Thoracic aorta (tissue), 2 donors: ENCODE measurements around the gene DBNDD2. TPM values are rescaled to one million over a fixed set of nuclear protein-coding genes. Genes with fewer than 3 reads are reported as not detected.

Experiments
- ATAC-seq: fragments of 150-250 bp; one replicate; pipeline ENCODE4 v1.8.0; 2017; ENCODE audit warnings: low read depth; ENCODE audit not compliant: insufficient number of reproducible peaks, low FRiP score
- DNase-seq: peaks from one replicate; pipeline ENCODE4 v3.0.0-alpha.2; 2020; ENCODE audit warnings: low spot score
- H3K27ac ChIP-seq, 2 donors: fragments of 200-600 bp; sonication (generic); 1 replicate in 1 of 2; 2 replicates in 1 of 2; pipeline ENCODE4 v1.5.1; 2016; ENCODE audit warnings: mild to moderate bottlenecking in 2 of 2, moderate library complexity in 2 of 2
- H3K27me3 ChIP-seq: fragments of 200-600 bp; sonication (generic); replicated peaks from 2 replicates; pipeline ENCODE4 v1.6.0; 2016; ENCODE audit warnings: mild to moderate bottlenecking; ENCODE audit not compliant: insufficient read depth
- H3K36me3 ChIP-seq: fragments of 200-600 bp; sonication (generic); one replicate; pipeline ENCODE4 v1.5.1; 2016
- H3K4me1 ChIP-seq, 2 donors: fragments of 200-600 bp; sonication (generic); 1 replicate in 1 of 2; 2 replicates in 1 of 2; pipeline versions ENCODE4 v1.5.1 to v1.6.0; 2016; ENCODE audit warnings: low read depth in 2 of 2, mild to moderate bottlenecking in 1 of 2; ENCODE audit not compliant: control insufficient read depth in 1 of 2
- H3K4me3 ChIP-seq: fragments of 200-600 bp; sonication (generic); 2 replicates; pipeline ENCODE4 v1.5.1; 2016; ENCODE audit warnings: mild to moderate bottlenecking
- H3K9me3 ChIP-seq: fragments of 200-600 bp; sonication (generic); 2 replicates; pipeline ENCODE4 v1.5.1; 2016
- total RNA-seq, 2 donors: library from RNA; depleted of rRNA; stranded (reverse); fragments of >200 nt; gene quantifications; one replicate each; pipeline versions ENCODE4 v1.1.0 to v1.2.3, GENCODE V29; 2016
- TF ChIP-seq, protein P1 (sequence below): fragments of 200-600 bp; sonication (generic); IDR thresholded peaks from one replicate; pipeline ENCODE4 v1.5.1; 2019; ENCODE audit warnings: antibody characterized with exemption

DBNDD2 gene
- total RNA-seq, 2 donors from 2014 or later, result 97.6 to 120 TPM

DNA sequence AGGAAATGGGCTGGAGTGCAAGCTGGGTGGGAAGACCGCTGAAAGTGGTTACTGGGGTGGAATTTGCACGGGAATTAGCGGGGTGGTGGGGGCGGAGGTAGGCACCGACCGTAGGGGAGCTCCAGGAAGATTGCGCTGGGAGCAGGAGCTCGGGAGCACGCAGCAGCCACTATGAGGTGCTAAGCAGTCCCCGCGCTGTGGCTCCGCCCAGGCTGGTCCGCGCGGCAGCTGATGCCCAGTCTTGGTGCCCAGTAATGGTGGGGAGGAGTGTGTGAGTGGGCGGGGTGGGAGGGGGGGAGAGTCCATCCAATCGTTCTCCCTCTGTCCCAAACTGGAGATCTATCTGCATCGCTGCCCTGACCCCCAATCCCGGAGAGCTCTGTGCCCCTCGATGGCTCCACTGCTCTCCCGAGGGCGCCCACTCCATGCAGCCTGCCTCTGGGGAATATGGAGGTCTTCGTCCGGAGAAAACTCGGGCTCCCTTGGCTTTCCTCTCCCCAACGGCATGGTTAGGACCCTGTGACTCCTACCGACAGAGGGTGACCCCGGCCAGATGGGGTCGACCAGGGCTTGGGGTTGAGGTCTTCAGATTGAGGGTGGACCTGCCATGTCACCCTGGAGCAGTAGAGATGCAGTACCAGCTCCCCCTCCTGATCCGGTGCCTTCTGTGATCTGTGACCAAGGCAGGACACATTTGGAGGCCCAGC is 35.3 kb upstream of the DBNDD2 start:
- TF ChIP-seq, protein P1, sequence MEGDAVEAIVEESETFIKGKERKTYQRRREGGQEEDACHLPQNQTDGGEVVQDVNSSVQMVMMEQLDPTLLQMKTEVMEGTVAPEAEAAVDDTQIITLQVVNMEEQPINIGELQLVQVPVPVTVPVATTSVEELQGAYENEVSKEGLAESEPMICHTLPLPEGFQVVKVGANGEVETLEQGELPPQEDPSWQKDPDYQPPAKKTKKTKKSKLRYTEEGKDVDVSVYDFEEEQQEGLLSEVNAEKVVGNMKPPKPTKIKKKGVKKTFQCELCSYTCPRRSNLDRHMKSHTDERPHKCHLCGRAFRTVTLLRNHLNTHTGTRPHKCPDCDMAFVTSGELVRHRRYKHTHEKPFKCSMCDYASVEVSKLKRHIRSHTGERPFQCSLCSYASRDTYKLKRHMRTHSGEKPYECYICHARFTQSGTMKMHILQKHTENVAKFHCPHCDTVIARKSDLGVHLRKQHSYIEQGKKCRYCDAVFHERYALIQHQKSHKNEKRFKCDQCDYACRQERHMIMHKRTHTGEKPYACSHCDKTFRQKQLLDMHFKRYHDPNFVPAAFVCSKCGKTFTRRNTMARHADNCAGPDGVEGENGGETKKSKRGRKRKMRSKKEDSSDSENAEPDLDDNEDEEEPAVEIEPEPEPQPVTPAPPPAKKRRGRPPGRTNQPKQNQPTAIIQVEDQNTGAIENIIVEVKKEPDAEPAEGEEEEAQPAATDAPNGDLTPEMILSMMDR, result no peak
- ATAC-seq, result peak; percentile 47
- Histone ChIP-seq H3K27ac (peak overlapping the region; percentile 75 to 85), H3K27me3 (no peaks in the 10 kb centered on the region), H3K9me3 (no peaks in the 10 kb centered on the region), H3K4me3 (peak overlapping the region; percentile 69), H3K4me1 (peaks cover 4 to 15% of the 10 kb centered on the region in 2 donors), H3K36me3 (peaks cover 6% of the 10 kb centered on the region)
- DNase-seq, result no peak

DNA sequence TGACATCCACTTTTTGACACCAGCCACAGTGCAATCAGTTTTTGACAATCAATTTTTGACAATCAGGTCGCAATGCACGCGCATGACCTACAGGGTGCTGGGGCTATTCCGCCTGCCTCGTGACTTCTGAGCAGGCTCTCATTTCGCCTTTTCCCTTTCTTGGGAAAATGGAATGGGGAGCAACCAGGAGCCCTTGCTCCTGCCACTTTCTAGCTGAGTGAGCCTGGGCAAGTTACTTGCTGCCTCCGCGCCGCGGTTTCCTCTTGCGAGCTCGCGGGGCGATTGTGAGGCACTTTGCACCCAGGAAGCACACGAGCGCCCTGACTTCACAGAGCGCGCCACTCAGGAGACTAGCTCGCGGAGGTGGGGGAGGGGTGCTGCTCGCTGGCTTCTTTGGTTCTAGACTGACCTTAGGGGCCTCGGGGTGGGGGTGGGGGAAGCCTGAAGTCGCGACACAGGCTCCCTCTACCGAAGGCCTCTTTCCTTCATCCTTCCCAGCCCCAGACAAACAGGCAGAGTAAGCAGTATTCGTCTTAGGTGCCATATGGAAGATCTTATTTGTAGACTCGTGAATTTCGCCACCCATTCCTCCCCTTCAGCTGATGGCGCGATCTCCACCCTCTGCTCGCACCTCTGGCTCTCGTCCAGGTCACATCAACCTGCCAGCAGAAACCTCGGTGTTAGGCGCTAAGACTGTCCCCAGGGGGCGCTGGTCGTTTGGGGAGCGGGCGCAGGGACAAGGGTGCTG is 34.6 kb upstream of the DBNDD2 start:
- ATAC-seq (peak; percentile 54), DNase-seq (peak; percentile 72)
- Histone ChIP-seq H3K4me1 (peaks cover 4 to 15% of the 10 kb centered on the region in 2 donors), H3K27ac (peak overlapping the region; percentile 75 to 85), H3K9me3 (no peaks in the 10 kb centered on the region), H3K4me3 (peak overlapping the region; percentile 69), H3K36me3 (no peaks in the 10 kb centered on the region), H3K27me3 (no peaks in the 10 kb centered on the region)
- TF ChIP-seq, protein P1, result peak; percentile 77

DNA sequence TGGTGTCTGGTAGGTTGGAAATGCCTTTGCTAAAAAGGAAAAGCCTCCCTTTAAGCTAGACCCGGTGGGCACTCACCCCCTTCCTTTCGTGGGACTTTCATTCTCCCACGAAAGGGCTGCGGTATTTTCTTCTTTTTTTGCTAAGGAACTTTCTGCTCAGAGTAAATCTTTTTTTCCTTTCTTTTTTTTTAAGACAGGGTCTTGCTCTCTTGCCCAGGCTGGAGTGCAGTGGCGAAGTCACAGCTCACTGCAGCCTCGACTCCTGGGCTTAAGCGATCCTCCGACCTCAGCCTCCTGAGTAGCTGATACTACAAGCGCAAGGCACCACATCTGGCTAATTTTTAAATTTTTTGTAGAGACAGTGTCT is 34.0 kb upstream of the DBNDD2 start:
- Histone ChIP-seq H3K27ac (peak overlapping the region; percentile 75 to 85), H3K4me3 (peak overlapping the region; percentile 69), H3K27me3 (no peaks in the 10 kb centered on the region), H3K9me3 (no peaks in the 10 kb centered on the region), H3K4me1 (peaks cover 4 to 15% of the 10 kb centered on the region in 2 donors), H3K36me3 (no peaks in the 10 kb centered on the region)
- DNase-seq, result no peak
- ATAC-seq, result no peak
- TF ChIP-seq, protein P1, result no peak

DNA sequence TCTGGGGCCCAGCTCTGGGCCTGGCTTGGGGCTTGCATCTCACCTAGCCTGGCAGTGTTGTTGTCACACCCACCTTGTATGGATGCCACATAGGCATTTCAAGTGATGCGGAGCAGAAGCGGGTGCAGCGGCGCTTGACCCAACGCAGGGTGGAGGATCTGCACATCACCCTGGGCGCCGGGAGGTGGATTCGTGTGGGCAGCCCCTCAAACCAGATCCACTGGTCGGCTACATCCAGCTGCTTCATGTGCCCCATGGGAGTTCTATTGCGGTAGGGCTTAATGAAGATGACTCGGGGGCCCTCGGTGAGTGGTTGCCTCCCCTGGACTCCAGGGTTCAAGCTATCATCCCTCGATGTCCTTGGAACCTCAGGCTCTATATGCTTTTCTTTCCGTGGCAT is 33.1 kb upstream of the DBNDD2 start:
- TF ChIP-seq, protein P1, result no peak
- Histone ChIP-seq H3K36me3 (no peaks in the 10 kb centered on the region), H3K9me3 (no peaks in the 10 kb centered on the region), H3K4me3 (no peak overlapping the region), H3K27me3 (no peaks in the 10 kb centered on the region), H3K4me1 (peaks cover 4 to 15% of the 10 kb centered on the region in 2 donors), H3K27ac (peak overlapping the region; percentile 42 to 58)
- ATAC-seq, result no peak
- no peak for DNase-seq

DNA sequence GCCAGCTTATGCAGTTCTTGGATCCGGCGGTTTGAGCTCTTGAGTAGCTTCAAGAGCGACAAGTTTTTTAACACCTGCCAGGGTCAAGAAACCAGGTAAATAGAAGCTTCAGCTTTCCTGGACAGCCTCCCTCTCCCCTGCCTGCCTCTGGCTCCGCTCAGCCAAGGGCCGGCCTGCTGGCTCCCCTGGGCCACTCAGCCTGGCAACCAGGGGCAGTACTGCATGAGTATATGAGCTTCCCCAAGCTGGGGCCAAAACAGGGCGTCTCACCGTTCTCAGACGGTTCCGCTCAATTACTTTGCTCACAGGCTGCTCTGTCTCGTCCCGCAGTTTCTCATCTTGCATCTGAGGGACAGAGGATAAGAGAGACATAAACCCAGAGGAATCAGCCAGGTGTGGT is 30.8 kb upstream of the DBNDD2 start:
- no peaks in the 10 kb centered on the region for H3K36me3 ChIP-seq
- H3K9me3 ChIP-seq, result no peaks in the 10 kb centered on the region
- no peaks in the 10 kb centered on the region for H3K27me3 ChIP-seq
- DNase-seq (no peak), ATAC-seq (no peak)
- TF ChIP-seq, protein P1, result no peak
- H3K4me1 ChIP-seq, result peaks cover 3 to 10% of the 10 kb centered on the region in 2 donors
- no peak overlapping the region for H3K4me3 ChIP-seq
- no peak overlapping the region for H3K27ac ChIP-seq
